ENCODE results near the gene PXMP2.
A peak's percentile ranks its signal among the peaks of the same experiment; 100 is the strongest.

Gene PXMP2

DNA sequence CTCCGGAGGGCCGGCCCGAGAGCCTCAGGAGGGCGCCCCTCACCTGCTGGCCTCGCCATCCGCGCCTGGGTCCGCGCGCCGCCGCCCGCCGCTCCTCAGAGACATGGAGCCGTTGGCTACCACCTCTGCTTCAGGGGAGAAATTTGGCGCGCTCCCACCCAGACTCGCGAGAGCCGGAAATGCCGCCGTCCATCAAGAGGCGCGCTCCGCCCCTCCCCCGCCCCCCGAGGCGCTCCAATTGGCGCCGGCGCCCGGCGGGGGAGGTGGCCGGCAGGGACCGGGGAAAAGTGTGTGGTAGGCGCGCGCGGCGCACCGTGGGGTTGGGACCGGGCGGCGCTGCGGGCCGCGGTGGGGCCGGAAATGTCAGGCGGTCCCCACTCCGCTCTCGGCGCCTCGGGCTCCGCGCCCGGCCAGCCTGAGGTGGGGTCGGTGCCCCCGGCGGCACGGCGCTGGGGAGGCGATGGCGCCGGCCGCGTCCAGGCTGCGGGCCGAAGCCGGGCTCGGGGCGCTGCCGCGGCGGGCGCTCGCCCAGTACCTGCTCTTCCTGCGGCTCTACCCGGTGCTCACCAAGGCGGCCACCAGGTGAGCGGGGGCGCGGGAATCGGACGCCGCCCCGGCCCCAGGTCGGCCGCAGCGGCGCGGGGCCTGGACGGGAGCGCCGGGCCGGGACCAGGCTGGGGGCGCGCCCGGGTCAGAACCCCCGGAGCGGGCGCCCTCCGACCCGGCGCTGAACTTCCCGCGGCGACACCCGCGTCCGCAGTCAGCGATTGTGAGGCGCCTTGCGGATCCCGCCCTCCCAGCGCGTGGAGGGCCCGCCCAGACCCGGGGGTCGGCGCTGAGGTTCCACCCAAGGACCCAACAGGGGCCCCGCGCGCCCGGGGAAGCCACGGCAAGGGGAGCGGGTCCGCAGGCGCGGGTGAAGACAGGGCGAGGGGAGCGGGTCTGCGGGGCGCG is at the start of gene PXMP2, which contains the start of gene POLE:
PXMP2 (plus strand) TSS at position 377 of the 954 bp plus-strand sequence; CDS start at position 461, 84 bp downstream.
POLE (minus strand) TSS at position 132 of the 954 bp plus-strand sequence; CDS start at position 105, 27 bp downstream.
- peak; percentile 49; the same call in 1 of the 2 replicates for TF ChIP-seq ZFX (IDR thresholded peaks at IDR 0.05)
- TF ChIP-seq CTCF (conservative IDR thresholded peaks at IDR 0.05) = peak; percentile 17; the same call in 1 of the 2 replicates
- peak within 1 kb of the TSS; percentile 92 for H3K27ac ChIP-seq

- H3K27ac ChIP-seq = no peak overlapping the region
- TF ChIP-seq CTCF (conservative IDR thresholded peaks at IDR 0.05) (no peak), ZFX (IDR thresholded peaks at IDR 0.05) (no peak)
These were observed 49.6 kb upstream of the PXMP2 start for GRCh38 chr12:132637811-132638210.

DNA sequence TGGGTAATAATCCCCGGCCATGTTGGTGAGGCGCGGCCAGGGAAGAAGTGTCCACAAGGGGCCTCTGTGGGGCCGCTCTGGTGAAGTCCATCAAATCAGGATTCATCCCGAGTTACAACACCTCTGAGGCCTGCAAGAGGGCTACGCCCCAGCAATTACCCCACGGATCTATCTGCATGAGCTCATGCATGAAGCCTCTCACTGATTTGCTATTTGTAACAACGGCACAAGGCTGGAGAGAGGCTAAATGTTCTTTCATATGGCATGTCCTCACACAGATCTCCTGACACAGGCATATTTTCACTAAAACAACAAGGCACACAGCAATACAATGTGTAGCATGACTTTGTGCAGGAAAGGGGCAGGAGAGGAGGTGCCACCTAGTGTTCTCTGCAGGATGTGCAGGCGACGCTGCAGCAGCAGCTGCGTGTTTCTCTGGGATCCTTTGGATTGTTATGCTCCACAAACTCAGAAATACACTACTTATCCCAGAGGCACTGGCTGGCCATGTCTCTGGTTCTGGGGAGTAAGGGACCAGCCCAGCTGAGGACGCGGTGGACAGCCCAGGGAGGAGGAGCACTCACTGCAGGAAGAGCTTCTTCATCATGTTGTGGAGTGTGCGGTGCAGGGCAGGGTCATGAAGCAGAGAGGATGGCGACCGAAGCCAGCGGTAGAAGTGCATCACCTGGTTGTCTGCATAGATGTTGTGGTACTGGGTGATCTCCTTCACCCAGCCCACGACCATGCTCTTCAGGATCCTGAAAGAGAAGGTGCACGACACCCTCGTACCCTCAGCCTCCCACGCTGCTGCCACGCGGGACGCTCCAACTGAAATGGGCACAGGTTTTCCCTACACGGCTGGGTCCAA is 48.6 kb upstream of the PXMP2 start:
- TF ChIP-seq ZFX (IDR thresholded peaks at IDR 0.05) (no peak), CTCF (conservative IDR thresholded peaks at IDR 0.05) (peak; percentile 85)
- H3K27ac ChIP-seq = no peak overlapping the region

GRCh38 chr12:132639956-132640520 is 47.3 kb upstream of the PXMP2 start:
- no peak overlapping the region for H3K27ac ChIP-seq
- TF ChIP-seq CTCF (conservative IDR thresholded peaks at IDR 0.05) = no peak
- TF ChIP-seq ZFX (IDR thresholded peaks at IDR 0.05) = no peak

- TF ChIP-seq CTCF (conservative IDR thresholded peaks at IDR 0.05) (no peak), ZFX (IDR thresholded peaks at IDR 0.05) (no peak)
- no peak overlapping the region for H3K27ac ChIP-seq
These were observed 46.5 kb upstream of the PXMP2 start for GRCh38 chr12:132640936-132641335.

- TF ChIP-seq CTCF (conservative IDR thresholded peaks at IDR 0.05) (no peak), ZFX (IDR thresholded peaks at IDR 0.05) (no peak)
- H3K27ac ChIP-seq = no peak overlapping the region
These were observed 45.4 kb upstream of the PXMP2 start for GRCh38 chr12:132641811-132642650.
